Left renal cortex interstitium (tissue), 4 donors: ENCODE results near the gene ADORA2B. TPM values are rescaled to one million over a fixed set of nuclear protein-coding genes. Genes with fewer than 3 reads are reported as not detected.
"Not testable (repeated sequence)": the region's sequence is repeated elsewhere in the genome, so short reads cannot be mapped to it uniquely, and the experiment has no call there.

Experiments
- DNase-seq, 4 donors: peaks; one replicate each; pipeline ENCODE4 v3.0.0-alpha.2; 2013; ENCODE audit warnings: low read depth in 4 of 4, low spot score in 2 of 4, missing footprints in 1 of 4
- polyA plus RNA-seq, 4 donors: library from polyadenylated mRNA; unstranded; fragments of 120-200 nt; gene quantifications; one replicate each; pipeline ENCODE4 v1.2.1, GENCODE V29; 2013; ENCODE audit not compliant: insufficient read length in 4 of 4

The ADORA2B gene
- polyA plus RNA-seq, 4 donors: 1.1 to 7.5 (median 2.6) TPM

DNA sequence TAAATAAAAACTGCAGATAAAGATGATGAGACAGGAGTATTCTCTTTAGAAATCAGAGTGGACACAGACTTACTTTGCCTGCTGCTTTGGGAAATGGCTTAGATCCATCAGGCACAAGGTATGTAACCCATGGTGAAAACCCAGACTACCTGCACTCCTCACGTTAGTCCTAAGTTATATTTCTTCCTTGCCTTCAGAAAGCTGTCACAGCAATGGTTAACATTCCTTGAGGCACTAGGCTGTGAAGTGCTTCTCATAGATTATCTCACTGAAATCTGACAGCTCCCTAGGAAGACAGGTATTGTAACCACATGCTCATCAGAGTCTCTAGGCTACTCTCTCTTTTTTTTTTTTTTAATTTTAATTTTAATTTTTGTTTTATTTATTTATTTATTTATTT is 33.7 kb downstream of the ADORA2B start:
- DNase-seq: no peak

DNA sequence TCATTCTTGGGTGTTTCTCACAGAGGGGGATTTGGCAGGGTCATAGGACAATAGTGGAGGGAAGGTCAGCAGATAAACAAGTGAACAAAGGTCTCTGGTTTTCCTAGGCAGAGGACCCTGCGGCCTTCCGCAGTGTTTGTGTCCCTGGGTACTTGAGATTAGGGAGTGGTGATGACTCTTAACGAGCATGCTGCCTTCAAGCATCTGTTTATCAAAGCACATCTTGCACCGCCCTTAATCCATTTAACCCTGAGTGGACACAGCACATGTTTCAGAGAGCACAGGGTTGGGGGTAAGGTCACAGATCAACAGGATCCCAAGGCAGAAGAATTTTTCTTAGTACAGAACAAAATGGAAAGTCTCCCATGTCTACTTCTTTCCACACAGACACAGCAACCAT is 34.1 kb downstream of the ADORA2B start:
- not testable (repeated sequence) for DNase-seq

DNA sequence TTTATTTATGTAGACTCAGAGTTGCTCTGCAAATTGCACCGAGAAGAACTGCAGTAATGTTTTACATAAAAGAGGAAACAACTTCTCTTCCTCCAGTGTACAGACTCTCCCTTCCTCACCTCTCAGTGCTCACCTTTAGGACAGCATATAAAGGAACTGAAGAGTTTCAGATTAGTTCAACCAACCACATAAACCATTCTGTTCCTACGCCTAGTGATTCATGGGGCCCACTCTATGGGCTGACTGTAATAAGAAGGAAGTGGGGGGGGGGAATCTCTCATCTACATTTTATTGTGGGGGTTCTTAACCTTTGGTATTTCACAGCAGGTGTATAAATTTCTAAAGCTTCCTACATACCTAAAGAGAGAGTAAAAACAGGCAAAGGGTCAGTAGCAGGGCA is 36.3 kb downstream of the ADORA2B start:
- no peak for DNase-seq

DNA sequence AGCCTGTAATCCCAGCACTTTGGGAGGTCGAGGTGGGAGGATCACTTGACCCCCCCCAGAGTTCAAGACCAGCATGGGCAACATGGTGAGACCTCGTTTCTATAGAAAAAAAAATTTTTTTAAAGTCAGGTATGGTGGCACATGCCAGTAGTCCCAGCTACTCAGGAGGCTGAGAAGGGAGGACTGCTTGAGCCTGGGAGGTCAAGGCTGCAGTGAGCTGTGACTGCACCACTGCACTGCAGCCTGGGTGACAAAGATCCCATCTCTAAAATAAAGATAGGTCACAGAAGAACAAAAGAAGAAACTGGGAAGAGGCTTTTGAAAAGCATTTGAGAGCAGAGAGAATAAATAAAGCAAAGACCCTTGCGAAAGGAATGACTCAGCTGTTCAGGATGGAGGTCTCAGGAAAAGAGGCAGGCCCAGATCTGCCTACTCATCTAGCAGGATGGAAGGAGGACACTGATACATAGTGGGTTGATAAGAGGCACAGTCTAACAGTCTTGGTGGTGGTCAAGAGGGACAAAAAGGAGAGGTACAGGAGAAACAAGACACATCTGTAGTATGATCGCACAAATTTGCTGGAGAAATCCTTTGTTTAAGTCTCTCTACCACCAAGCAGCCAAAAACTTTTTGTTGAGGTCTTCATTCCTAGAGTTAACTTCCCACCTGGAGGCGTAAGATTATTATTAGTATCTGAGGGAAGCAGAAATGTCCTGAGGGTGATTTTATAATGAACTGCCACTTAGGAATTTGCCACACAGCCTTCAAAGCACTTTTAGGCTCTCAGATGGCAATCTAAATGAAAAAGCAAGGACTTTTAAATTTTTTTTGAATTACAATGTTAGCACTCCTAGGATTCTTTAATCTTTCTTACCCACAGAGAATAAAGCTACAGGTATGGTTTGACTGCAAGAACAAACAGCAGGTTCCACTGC is 37.0 kb downstream of the ADORA2B start:
- DNase-seq: no peak

DNA sequence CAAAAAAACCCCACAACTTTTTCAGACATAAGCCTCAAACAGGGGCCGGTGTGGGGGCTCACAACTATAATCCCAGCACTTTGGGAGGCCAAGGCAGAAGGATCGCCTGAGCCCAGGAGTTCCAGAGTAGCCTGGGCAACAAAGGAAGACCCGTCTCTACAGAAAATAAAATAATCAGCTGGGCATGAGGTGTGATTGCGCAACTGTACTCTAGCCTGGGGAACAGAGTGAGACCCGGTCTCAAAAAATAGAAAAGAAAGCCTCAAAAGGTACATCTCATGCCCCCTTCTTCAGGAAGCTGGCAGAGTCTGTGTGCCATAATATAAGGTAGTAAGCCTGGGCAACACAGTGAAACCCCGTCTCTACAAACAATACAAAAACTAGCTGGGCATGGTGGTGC is 51.4 kb downstream of the ADORA2B start:
- DNase-seq: no peak

DNA sequence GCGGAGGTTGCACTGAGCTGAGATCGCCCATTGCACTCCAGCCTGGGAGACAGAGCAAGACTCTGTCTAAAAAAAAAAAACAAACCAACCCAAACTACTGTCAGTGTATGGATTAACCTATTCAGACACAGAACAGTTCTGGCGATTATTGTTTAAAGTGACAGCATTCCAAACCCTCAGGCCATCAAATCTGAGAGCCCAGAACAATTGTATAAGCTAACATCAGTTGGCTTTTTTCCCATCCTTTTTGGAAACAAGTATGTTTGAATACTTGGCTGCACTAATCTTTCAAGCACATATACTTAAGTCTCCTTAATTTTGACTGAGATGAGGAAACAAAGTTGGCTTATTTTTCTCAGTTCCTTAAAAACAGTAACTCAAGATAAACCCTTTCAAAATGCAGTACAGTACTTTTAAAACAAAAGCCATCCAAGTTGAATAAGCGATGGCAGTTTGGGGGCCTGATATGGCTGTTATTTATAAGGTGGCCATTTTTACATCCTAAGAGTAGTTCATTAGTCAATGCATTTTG is 53.2 kb downstream of the ADORA2B start:
- DNase-seq: no peak

DNA sequence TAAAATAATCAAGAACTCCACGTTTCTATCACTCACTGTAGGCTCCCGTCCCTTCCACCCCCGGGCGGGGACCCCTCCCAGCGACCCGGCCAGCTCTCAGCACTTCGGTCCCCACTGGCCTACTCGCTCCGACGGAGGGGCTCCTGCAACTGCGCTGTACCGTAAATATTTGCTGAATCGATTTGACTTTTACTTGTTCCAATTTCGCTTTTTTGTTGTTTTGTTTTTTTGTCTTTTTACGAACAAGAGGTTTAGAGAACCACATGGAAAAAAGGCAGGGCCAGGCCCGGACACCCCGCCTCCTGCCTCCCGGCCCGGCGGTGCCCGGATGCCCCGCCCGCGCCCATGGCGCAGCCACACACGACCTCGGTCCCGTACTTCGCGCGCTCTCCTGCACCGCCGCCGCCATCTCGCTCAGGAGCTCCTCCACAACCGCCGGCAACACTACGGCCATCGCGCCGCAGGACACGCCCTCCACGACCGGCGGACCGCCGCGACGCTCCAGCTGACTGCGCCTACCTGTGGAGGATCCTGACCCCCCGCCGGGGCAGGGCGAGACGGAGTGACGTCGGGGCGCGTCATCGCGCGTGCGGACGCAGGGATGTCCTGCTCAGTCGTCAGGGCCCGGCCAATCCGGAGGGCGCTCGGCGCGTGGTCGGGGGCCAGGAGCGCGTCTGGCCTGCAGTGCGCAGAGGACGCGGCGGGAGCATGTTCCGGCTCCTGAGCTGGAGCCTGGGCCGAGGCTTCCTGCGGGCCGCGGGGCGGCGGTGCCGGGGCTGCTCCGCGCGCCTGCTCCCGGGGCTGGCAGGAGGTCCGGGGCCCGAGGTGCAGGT is 54.4 kb downstream of the ADORA2B start, which contains the start of the genes TTC19 and ZSWIM7:
Gene TTC19 (plus strand): TSS at position 684 of the 833 bp plus-strand sequence. CDS start 25 bp downstream, at position 709.
Gene ZSWIM7 (minus strand): TSS at position 564 of the 833 bp plus-strand sequence. CDS start 110 bp downstream, at position 454.
- peak; percentile 87 to 92 (median 90) for DNase-seq

DNA sequence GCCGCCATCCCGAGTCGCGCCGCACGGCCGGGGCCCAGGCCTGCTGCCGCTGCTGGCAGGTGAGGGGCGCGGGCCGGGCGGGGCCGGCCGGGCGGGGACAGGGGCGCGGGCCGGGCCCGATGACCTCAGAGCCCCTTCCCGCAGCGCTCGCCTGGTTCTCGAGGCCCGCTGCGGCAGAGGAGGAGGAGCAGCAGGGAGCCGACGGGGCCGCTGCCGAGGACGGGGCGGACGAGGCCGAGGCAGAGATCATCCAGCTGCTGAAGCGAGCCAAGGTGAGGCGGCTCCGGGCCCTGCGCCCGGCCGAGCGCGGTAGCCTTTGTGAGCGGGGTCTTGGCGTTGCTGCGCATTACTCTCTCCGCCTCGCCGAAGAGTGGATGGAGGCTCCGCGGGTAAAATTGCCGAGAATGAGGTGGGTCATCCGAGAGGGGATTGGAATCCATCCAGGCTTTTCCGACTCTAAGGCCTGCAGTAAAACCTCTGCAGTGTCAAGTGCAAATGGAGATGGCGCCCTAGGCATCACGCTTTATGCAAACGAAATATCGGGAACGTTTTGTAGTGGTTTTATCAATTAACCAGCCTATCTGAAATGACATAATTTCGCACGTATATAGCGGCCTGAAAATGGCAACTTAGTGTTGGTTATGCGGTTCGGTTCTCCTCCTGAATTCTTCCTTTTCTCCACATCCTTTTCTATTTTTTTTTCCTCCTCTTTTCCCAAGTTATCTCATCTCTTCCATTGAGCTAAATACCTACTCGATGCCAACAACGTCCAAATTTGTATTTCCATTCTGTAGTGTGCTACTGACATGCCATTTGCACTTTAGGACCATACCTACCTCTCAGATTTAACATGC is 55.3 kb downstream of the ADORA2B start:
- DNase-seq: peak in 3 of 4 donors; percentile 17 to 42 (median 31)

DNA sequence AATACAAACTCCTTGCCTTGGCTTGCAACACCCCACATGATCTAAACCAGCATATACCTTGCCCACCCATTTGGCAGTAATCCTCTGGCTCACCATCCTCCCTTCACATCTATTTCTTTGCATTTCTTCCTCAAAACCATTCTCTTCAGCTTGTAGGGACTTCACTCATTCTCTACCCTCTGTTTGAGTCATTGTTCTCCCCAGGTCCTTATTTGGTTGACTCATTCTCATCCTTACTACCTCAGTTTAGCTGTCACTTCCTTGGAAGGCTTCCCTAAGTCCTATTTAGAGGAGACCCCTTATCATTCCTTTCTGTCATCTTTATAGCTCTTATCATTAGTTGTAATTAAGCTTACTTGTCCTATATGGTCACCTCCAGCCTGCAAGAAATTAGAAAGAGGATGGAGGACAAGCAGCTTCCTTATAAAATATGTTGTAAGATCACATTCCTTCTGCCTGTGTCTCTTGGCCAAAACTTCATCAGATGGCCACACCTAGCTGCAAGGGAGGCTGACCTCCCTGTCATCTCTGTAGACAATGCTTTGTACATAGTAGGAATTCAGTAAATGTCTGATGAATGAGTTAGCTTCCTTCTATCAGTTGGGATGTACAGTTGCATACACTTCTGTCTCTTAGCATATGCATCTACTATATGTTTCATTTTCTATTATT is 56.4 kb downstream of the ADORA2B start:
- DNase-seq: no peak

DNA sequence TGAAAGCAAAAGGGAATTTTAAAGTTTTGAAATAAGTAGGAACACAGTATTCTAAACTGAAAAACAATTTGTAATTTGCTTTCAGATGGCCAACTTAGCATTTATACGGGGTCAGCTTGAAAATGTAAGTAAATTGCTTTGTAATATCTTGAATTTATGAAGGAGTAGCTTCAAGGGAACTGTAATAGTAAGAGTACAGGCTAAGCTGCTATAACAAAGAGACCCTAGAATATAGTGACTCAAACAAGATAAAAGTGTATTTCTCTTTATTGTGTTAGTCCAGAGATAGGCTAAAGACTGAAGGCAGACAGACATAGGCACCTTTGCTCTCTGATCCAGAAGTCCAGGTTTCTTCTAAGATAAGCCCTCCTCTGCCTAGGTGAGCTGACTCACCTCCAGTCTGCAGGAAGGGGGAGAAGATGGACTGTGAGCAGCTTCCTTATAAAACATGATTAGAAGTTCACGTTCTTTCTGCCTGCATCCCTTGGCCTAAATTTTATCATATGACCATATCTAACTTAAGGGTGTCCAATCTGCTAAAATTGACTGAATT is 57.9 kb downstream of the ADORA2B start:
- no peak for DNase-seq

DNA sequence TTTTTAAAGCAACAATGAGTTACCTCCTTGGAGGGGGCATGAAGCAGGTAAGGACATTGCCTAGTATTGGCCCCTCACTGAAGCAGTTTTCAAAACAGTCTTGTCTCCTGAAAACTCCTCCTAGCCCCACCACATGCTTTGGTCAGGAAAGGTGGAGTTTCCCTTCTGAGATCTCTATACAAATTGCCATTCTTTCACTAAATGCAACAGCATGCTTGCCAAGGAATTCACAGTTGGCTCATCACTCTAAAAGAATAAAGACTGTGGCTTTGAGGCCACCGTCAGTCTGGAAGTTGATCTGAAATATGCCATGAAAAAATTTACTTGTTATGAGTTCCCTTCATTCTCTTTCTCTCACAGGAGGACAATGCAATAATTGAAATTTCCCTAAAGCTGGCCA is 58.9 kb downstream of the ADORA2B start:
- DNase-seq: no peak

DNA sequence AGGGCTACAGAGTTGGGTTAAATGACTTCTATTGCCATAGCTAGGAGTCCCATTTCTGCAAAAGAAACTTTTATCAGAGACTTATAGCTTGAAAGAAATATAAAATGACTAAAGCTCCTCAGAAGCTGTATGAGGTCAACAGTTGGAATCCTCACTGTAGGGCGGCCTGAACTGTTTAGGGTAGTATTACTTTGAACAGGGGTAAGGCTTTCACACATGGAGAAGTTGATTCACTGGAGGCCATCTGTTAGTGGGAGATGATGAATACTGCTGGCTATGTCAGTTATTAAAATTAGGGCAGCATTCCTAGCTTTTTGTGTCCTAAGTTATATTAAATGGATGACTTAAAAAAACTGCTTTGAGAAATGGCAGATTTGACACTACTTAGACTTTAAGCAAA is 60.7 kb downstream of the ADORA2B start:
- no peak for DNase-seq

DNA sequence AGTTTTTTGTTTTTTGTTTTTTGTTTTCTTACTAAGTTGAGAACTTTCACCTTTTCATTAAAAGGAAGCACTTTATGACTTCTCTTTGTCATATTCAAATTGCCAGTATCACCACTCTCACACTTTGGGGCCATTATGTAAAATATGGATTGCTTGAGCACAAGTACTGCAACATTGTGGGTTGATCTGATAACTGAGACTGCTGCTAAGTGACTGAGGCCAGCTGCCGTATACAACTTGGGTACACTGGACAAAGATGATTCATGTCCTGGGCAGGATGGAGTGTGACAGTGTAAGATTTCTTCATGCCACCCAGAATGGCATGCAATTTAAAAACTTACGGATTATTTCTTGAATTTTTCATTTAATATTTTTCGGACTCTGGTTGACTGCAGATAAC is 62.5 kb downstream of the ADORA2B start:
- no peak for DNase-seq

DNA sequence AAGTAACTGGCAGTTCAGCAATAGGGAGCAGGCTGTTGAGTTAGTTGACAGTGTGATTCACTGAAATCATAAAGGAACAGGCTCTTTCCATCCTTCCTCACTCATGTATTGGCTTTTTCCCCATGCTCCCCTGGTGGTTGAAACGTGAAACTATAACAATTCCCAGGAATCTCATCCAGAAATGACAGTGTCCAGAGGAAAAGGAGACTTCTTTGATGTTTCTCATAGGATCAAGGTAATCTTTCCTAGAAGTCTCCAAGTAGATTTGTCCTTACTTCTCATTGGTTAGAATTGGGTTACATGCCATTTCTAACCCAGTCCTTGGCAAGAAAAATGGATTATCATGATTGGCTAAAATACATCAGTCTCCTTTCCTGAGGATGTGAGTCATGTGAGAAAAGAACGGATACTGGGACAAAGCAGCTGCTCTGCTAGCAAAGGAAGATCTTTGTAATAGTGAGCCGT is 69.0 kb downstream of the ADORA2B start:
- DNase-seq: no peak

DNA sequence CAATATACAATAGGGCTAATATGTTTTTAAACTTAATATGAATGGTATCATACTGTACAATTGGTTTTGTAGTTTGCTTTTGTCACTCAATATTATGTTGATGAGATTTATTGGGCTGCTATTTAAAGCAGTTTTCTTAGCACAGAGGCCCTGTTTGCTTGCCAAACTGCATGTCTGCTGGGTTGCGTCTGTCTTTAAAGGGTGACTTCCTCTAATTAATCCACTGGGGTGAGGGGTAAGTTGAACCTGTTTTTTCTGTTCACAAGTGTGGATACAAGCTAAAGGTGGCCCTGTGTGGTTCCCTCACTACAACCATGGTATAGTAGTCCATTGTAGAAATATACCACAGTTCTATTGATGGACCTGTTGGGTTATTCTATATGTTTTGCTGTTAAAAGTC is 74.4 kb downstream of the ADORA2B start:
- DNase-seq: no peak

DNA sequence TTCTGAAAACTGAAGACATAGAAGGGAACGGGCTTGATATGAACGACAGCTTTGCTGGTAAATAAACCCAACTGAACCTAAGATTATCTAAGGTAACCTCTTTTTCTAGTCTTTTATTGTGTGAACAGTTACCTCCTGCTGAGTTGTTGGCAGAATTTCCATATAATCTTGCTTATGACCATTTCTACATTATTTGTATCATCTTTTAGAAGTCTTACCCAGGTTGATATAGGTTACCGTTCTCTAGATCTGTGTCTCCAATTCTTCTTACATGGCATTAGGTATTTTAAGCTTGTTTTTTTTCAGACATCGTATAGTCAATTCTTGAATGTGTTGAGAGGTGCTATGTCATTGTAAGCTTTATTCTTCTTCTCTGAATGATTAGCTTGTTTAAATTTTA is 79.0 kb downstream of the ADORA2B start:
- no peak for DNase-seq

DNA sequence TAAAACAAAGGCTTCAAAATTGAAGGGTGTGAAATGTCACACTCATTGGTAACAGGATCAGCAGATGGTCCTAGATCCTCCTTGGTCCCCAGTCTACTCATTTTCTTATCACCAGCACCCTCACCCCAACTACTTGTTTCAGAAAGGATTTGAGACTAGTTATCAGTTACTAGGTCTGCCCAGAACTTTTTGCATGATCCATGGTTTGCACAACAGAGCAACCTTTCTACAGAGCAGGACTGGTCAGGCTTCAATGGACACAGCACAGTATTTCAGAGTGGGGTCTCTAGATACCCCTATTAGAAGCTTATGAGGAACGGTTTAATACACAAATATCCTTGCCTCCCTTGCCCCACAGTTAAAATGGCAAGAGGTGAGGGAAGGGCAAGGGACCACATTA is 80.3 kb downstream of the ADORA2B start:
- no peak for DNase-seq
